C4-2B (cell line): ENCODE results near the gene HS6ST3.

Source experiments
- ZFX ChIP-seq: fragments of 450-650 bp; IDR thresholded peaks from 2 replicates; pipeline ENCODE4 v1.6.1; 2017
- TF ChIP-seq, protein P1 (sequence below): fragments of 450-650 bp; conservative IDR thresholded peaks from 2 replicates; pipeline ENCODE4 v1.5.1; 2017; ENCODE audit warnings: mild to moderate bottlenecking

GRCh38 chr13:96779691-96780090 is 689.8 kb downstream of the HS6ST3 start:
- TF ChIP-seq, protein P1, sequence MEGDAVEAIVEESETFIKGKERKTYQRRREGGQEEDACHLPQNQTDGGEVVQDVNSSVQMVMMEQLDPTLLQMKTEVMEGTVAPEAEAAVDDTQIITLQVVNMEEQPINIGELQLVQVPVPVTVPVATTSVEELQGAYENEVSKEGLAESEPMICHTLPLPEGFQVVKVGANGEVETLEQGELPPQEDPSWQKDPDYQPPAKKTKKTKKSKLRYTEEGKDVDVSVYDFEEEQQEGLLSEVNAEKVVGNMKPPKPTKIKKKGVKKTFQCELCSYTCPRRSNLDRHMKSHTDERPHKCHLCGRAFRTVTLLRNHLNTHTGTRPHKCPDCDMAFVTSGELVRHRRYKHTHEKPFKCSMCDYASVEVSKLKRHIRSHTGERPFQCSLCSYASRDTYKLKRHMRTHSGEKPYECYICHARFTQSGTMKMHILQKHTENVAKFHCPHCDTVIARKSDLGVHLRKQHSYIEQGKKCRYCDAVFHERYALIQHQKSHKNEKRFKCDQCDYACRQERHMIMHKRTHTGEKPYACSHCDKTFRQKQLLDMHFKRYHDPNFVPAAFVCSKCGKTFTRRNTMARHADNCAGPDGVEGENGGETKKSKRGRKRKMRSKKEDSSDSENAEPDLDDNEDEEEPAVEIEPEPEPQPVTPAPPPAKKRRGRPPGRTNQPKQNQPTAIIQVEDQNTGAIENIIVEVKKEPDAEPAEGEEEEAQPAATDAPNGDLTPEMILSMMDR = no peak
- TF ChIP-seq ZFX = no peak
